OCI-LY3 (cell line): ENCODE results near the gene TBX4.

Experiments
- H2AFZ ChIP-seq: fragments of 200-600, 300-600 bp; shearing (Covaris generic); 2 replicates; pipeline ENCODE4 v1.6.0; 2014; ENCODE audit warnings: antibody characterized with exemption, low read depth, low read length
- H3K27ac ChIP-seq: fragments of 200-600, 300-600 bp; sonication (generic); 2 replicates; pipeline ENCODE4 v1.5.1; 2014; ENCODE audit warnings: mild to moderate bottlenecking, low read length, moderate library complexity, mixed read lengths
- H3K27me3 ChIP-seq: fragments of 200-600, 300-600 bp; sonication (generic); 2 replicates; pipeline ENCODE4 v1.6.1; 2014; ENCODE audit warnings: low read depth, low read length, mixed read lengths
- H3K36me3 ChIP-seq: fragments of 200-600, 300-600 bp; sonication (generic); replicated peaks from 2 replicates; pipeline ENCODE3; 2014; ENCODE audit warnings: low read depth, low read length, mixed read lengths
- H3K4me1 ChIP-seq: fragments of 300-600, 200-600 bp; sonication (generic); 2 replicates; pipeline ENCODE4 v1.6.1; 2014; ENCODE audit warnings: low read length, mixed read lengths
- H3K4me2 ChIP-seq: fragments of 200-600, 300-600 bp; sonication (generic); 2 replicates; pipeline ENCODE4 v1.6.1; 2014; ENCODE audit warnings: low read length, mixed read lengths
- H3K4me3 ChIP-seq: fragments of 300-600, 200-600 bp; sonication (generic); 2 replicates; pipeline ENCODE4 v1.5.1; 2014; ENCODE audit warnings: antibody characterized with exemption, mild to moderate bottlenecking, low read length, moderate library complexity
- H3K79me2 ChIP-seq: fragments of 300-600, 200-600 bp; shearing (Covaris generic); 2 replicates; pipeline ENCODE4 v1.6.1; 2014; ENCODE audit warnings: mild to moderate bottlenecking, low read length, mixed read lengths
- H3K9ac ChIP-seq: fragments of 300-600, 200-600 bp; shearing (Covaris generic); 2 replicates; pipeline ENCODE4 v1.6.0; 2014; ENCODE audit warnings: mild to moderate bottlenecking, low read length, moderate library complexity
- H3K9me3 ChIP-seq: fragments of 200-600, 300-600 bp; shearing (Covaris generic); 2 replicates; pipeline ENCODE4 v1.6.1; 2014; ENCODE audit warnings: low read length, mixed read lengths; ENCODE audit not compliant: insufficient read depth
- H4K20me1 ChIP-seq: fragments of 200-600, 300-600 bp; sonication (generic); 2 replicates; pipeline ENCODE4 v1.6.1; 2016; ENCODE audit warnings: low read length, mixed read lengths; ENCODE audit not compliant: insufficient read depth
- CTCF ChIP-seq: fragments of 200-600, 300-600 bp; sonication (generic); IDR thresholded peaks from 2 replicates; pipeline ENCODE4 v1.5.1; 2014; ENCODE audit warnings: antibody characterized with exemption, low read length, low read depth
- EZH2phosphoT487 ChIP-seq: fragments of 200-600 bp; shearing (Covaris generic); IDR thresholded peaks from 2 replicates; pipeline ENCODE4 v1.6.1; 2018; ENCODE audit warnings: antibody characterized with exemption, mixed run types, low read depth

The TBX4 gene

GRCh38 chr17:61486135-61487120 lies 34.2 kb downstream of the TBX4 start:
- Histone ChIP-seq H3K27me3 (no peaks in the 10 kb centered on the region), H3K4me2 (no peak overlapping the region), H4K20me1 (no peaks in the 10 kb centered on the region), H3K27ac (no peak overlapping the region), H3K36me3 (no peaks in the 10 kb centered on the region), H3K4me3 (no peak overlapping the region), H3K9me3 (no peaks in the 10 kb centered on the region), H3K4me1 (no peaks in the 10 kb centered on the region), H3K9ac (no peak overlapping the region), H2AFZ (no peak overlapping the region), H3K79me2 (no peaks in the 10 kb centered on the region)
- TF ChIP-seq CTCF (no peak), EZH2phosphoT487 (no peak)

GRCh38 chr17:61487161-61487988 lies 35.2 kb downstream of the TBX4 start:
- no peak overlapping the region for H3K4me3 ChIP-seq
- no peak for TF ChIP-seq CTCF
- no peak for TF ChIP-seq EZH2phosphoT487
- H3K9ac ChIP-seq, result no peak overlapping the region
- H3K9me3 ChIP-seq, result no peaks in the 10 kb centered on the region
- no peaks in the 10 kb centered on the region for H3K36me3 ChIP-seq
- no peak overlapping the region for H3K27ac ChIP-seq
- H3K79me2 ChIP-seq, result no peaks in the 10 kb centered on the region
- H3K27me3 ChIP-seq, result no peaks in the 10 kb centered on the region
- no peak overlapping the region for H2AFZ ChIP-seq
- H3K4me1 ChIP-seq, result no peaks in the 10 kb centered on the region
- no peaks in the 10 kb centered on the region for H4K20me1 ChIP-seq
- H3K4me2 ChIP-seq, result no peak overlapping the region

DNA sequence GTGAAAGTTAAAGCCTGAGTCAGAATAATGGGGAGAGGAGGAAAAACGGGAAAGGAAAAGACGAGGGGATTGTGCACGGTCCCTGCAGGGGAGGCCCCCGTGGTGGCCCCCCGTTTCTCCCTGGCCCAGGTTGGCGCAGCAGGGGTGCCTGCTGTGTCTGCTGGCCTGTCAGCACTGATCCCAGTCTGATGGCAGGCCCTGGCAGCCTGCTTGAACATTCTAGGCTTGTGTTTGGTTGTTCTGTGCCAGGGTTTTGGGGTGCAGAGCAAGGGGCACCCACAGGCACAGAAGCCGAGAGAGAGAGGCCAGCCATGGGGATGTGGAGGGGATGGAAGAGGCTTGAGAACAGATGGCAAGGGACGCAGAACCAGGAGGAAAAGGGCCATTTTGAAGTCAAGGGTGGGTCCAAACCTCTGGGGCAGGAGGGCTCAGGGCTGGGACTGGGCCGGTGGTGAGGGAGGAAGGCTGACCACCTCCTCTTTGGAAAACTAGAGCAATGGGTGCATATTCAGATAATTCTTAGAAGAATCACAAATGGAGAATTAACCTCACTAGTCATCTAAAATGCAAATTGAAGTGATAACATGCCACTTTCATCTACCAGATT lies 35.9 kb downstream of the TBX4 start:
- Histone ChIP-seq H3K9me3 (no peaks in the 10 kb centered on the region), H3K9ac (no peak overlapping the region), H3K4me3 (no peak overlapping the region), H3K36me3 (no peaks in the 10 kb centered on the region), H3K4me2 (no peak overlapping the region), H3K79me2 (no peaks in the 10 kb centered on the region), H3K4me1 (no peaks in the 10 kb centered on the region), H2AFZ (no peak overlapping the region), H3K27ac (no peak overlapping the region), H3K27me3 (no peaks in the 10 kb centered on the region), H4K20me1 (no peaks in the 10 kb centered on the region)
- TF ChIP-seq CTCF (no peak), EZH2phosphoT487 (no peak)
